Cortex of kidney (tissue), 1 donor: ENCODE data around the gene CEP170B.
"Not testable (repeated sequence)": the region's sequence is repeated elsewhere in the genome, so short reads cannot be mapped to it uniquely, and the experiment has no call there.

Source experiments
- DNase-seq: peaks from one replicate; lab custom pipeline; 2025; lab: John Stamatoyannopoulos, UW

The CEP170B gene

GRCh38 chr14:104931771-104932675, 67.0 kb downstream of the CEP170B start:
- no peak for DNase-seq

- no peak for DNase-seq
Observed at GRCh38 chr14:104932676-104933631, 67.9 kb downstream of the CEP170B start.

- DNase-seq: no peak
Observed at GRCh38 chr14:104933746-104934733, 69.0 kb downstream of the CEP170B start.

- no peak for DNase-seq
Observed at GRCh38 chr14:104935026-104935650, 70.1 kb downstream of the CEP170B start.

GRCh38 chr14:104935955-104936354, 70.9 kb downstream of the CEP170B start:
- DNase-seq: no peak

- no peak for DNase-seq
Observed at GRCh38 chr14:104936361-104937155, 71.5 kb downstream of the CEP170B start.

- no peak for DNase-seq
Observed at GRCh38 chr14:104937161-104937560, 72.1 kb downstream of the CEP170B start.

GRCh38 chr14:104937694-104938365, 72.8 kb downstream of the CEP170B start:
- no peak for DNase-seq

- DNase-seq: no peak
Observed at GRCh38 chr14:104938436-104938835, 73.4 kb downstream of the CEP170B start.

- DNase-seq: no peak
Observed at GRCh38 chr14:104938960-104939359, 73.9 kb downstream of the CEP170B start.

GRCh38 chr14:104939666-104940410, 74.8 kb downstream of the CEP170B start:
- no peak for DNase-seq

- no peak for DNase-seq
Observed at GRCh38 chr14:104940526-104941150, 75.6 kb downstream of the CEP170B start.

GRCh38 chr14:104941508-104942365, 76.7 kb downstream of the CEP170B start:
- no peak for DNase-seq

GRCh38 chr14:104942586-104942985, 77.5 kb downstream of the CEP170B start:
- DNase-seq: no peak

- DNase-seq: not testable (repeated sequence)
Observed at GRCh38 chr14:104943216-104944015, 78.3 kb downstream of the CEP170B start.

- DNase-seq: not testable (repeated sequence)
Observed at GRCh38 chr14:104944016-104944308, 78.9 kb downstream of the CEP170B start.
